Measurements from ENCODE around the gene GRID1.

DNA sequence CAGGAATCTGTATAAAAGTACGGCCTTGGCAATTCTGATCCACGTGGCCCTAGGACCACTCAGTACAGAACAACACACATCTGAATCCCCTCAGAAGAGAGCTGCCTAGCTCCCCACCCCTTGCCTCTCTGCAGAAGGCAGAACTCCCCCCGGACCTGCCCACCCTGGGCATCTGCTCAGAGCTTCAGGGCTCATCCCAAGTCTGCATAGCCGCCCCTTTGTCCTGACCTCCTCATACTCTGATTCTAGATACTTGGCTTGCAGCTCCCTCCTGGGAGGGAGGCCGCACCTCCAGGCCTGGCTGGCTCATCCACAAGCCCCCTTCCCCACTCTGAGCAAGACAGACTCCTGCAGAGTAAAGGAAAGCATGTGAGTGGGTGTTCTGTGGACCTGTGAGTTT is 49.6 kb downstream of the GRID1 start:
- TF ChIP-seq CTCF (conservative IDR thresholded peaks at IDR 0.05; ENCODE audit: low read depth, low read length) (no peak), EZH2 (IDR thresholded peaks at IDR 0.05; ENCODE audit: low read length, unreplicated experiment) (no peak), EZH2phosphoT487 (IDR thresholded peaks at IDR 0.05; ENCODE audit: borderline replicate concordance, low read length) (no peak)

Measured in PC-3 (cell line).